G401 (cell line): ENCODE measurements around the gene SMG6. TPM values are rescaled to one million over a fixed set of nuclear protein-coding genes. Genes with fewer than 3 reads are reported as not detected.
A peak's percentile ranks its signal among the peaks of the same experiment; 100 is the strongest.

Experiments
- DNase-seq: peaks from one replicate; pipeline ENCODE4 v3.0.0-alpha.2; 2015; ENCODE audit warnings: low spot score
- in situ Hi-C: cut with HindIII; loops from 2 replicates; pipeline ENCODE4 v1.10.0; 2016; ENCODE audit warnings: low sequenced_read_pairs, mixed read lengths
- total RNA-seq: library from RNA; depleted of rRNA; stranded (reverse); fragments of >200 nt; shearing (Covaris generic); gene quantifications from 2 replicates; pipeline ENCODE4 v1.2.3, GENCODE V29; 2014

The SMG6 gene
- total RNA-seq, 1 experiment from 2014 or later = 17.6 TPM

GRCh38 chr17:2034806-2035540 is 268.6 kb downstream of the SMG6 start:
- DNase-seq = no peak
- in situ Hi-C loops = loop anchor here (25.0 kb wide), 1 partner anchor 148 kb away; no protein-coding TSS in a partner anchor

GRCh38 chr17:2034157-2034556 is 269.4 kb downstream of the SMG6 start:
- no peak for DNase-seq
- in situ Hi-C loops = loop anchor here (25.0 kb wide), 1 partner anchor 147 kb away; no protein-coding TSS in a partner anchor

- DNase-seq = no peak
- in situ Hi-C loops = loop anchor here (25.0 kb wide), 1 partner anchor 146 kb away; no protein-coding TSS in a partner anchor
These were observed 270.4 kb downstream of the SMG6 start for GRCh38 chr17:2033153-2033552.

GRCh38 chr17:2030779-2031163 is 272.8 kb downstream of the SMG6 start:
- DNase-seq = no peak
- in situ Hi-C loops = loop anchor here (25.0 kb wide), 1 partner anchor 143 kb away; no protein-coding TSS in a partner anchor

- in situ Hi-C loops = loop anchor here (25.0 kb wide), 1 partner anchor 143 kb away; no protein-coding TSS in a partner anchor
- peak; percentile 96 for DNase-seq
These were observed 273.4 kb downstream of the SMG6 start, which contains the start of gene DPH1 for GRCh38 chr17:2029911-2030778. DPH1 (plus strand) TSS chr17:2030153; CDS start chr17:2030170, 17 bp downstream.

- no peak for DNase-seq
- in situ Hi-C loops = loop anchor here (25.0 kb wide), 1 partner anchor 141 kb away; no protein-coding TSS in a partner anchor
These were observed 274.8 kb downstream of the SMG6 start for GRCh38 chr17:2028737-2029136.

- no peak for DNase-seq
- in situ Hi-C loops = loop anchor here (25.0 kb wide), 1 partner anchor 141 kb away; no protein-coding TSS in a partner anchor
These were observed 275.4 kb downstream of the SMG6 start for GRCh38 chr17:2028234-2028614.

- DNase-seq = no peak
- in situ Hi-C loops = loop anchor here (25.0 kb wide), 1 partner anchor 140 kb away; no protein-coding TSS in a partner anchor
These were observed 275.9 kb downstream of the SMG6 start for GRCh38 chr17:2027528-2028233.

- peak; percentile 64 for DNase-seq
- in situ Hi-C loops = loop anchor here (25.0 kb wide), 1 partner anchor 138 kb away; no protein-coding TSS in a partner anchor
These were observed 277.8 kb downstream of the SMG6 start for GRCh38 chr17:2025622-2026309.

- DNase-seq = peak; percentile 90
- in situ Hi-C loops = loop anchor here (25.0 kb wide), 1 partner anchor 138 kb away; no protein-coding TSS in a partner anchor
These were observed 278.4 kb downstream of the SMG6 start, which contains the start of gene RTN4RL1 for GRCh38 chr17:2025220-2025621. RTN4RL1 (minus strand) TSS chr17:2025334; CDS start chr17:2024865, 469 bp downstream.

- in situ Hi-C loops = loop anchor here (25.0 kb wide), 1 partner anchor 137 kb away; no protein-coding TSS in a partner anchor
- no peak for DNase-seq
These were observed 278.9 kb downstream of the SMG6 start for GRCh38 chr17:2024572-2025219.

- in situ Hi-C loops = no loop called here
- DNase-seq = peak; percentile 76
These were observed 279.7 kb downstream of the SMG6 start for GRCh38 chr17:2023692-2024571.

GRCh38 chr17:2023256-2023655 is 280.3 kb downstream of the SMG6 start:
- in situ Hi-C loops = no loop called here

GRCh38 chr17:2022647-2023240 is 280.8 kb downstream of the SMG6 start:
- in situ Hi-C loops = no loop called here
- no peak for DNase-seq

More at GRCh38 chr17:2023256-2023655, 280.3 kb downstream of the SMG6 start:
- no peak for DNase-seq

- in situ Hi-C loops = no loop called here
- DNase-seq = no peak
These were observed 282.9 kb downstream of the SMG6 start for GRCh38 chr17:2020721-2021120.

- in situ Hi-C loops = no loop called here
- no peak for DNase-seq
These were observed 283.9 kb downstream of the SMG6 start for GRCh38 chr17:2019723-2020122.
